Measurements from ENCODE around the gene F13A1. TPM values are rescaled to one million over a fixed set of nuclear protein-coding genes. Genes with fewer than 3 reads are reported as not detected.

The F13A1 gene
- total and polyA plus RNA-seq, 2 of the 8 experiments (the other 6 are each of a cell fraction or from before 2014, with no cell fraction given): 0.57 to 1.5 TPM

- H3K36me3 ChIP-seq (ENCODE audit: control insufficient read depth in 2 of 4, insufficient read depth in 4 of 4, low read length in 3 of 4): no peaks in the 10 kb centered on the region
- H2BK12ac ChIP-seq (ENCODE audit: low read depth, low read length): no peak overlapping the region
- H3K27me3 ChIP-seq (replicated peaks in 1 of 4; ENCODE audit: control insufficient read depth in 3 of 4, extremely low read depth in 1 of 4, insufficient read depth in 3 of 4, low read length in 3 of 4): no peaks in the 10 kb centered on the region; a peak in 1 of 7 replicates
- ChIA-PET POLR2A (ENCODE audit: partially characterized antibody) (interaction anchor here (1.2 kb wide), 1 partner anchor 111 kb away, joined by 3 read pairs; no protein-coding TSS in a partner anchor), CTCF (ENCODE audit: partially characterized antibody) (interaction anchor here (0.7 to 1.9 kb wide), 4 partner anchors 13 to 371 kb away, joined by 3 to 4 read pairs (median 4); no protein-coding TSS in a partner anchor)
- H3K79me2 ChIP-seq (ENCODE audit: control insufficient read depth in 1 of 2, insufficient read depth in 2 of 2, low read length in 2 of 2): no peaks in the 10 kb centered on the region
- H2BK5ac ChIP-seq (ENCODE audit: low read depth, low read length): no peak overlapping the region
- TF ChIP-seq CHD2 (IDR thresholded peaks at IDR 0.05; ENCODE audit: low read length) (no peak), SP2 (IDR thresholded peaks at IDR 0.05; ENCODE audit: low read length) (no peak), NANOG (IDR thresholded peaks at IDR 0.05; ENCODE audit: insufficient read depth, low read depth, low read length, poor library complexity, severe bottlenecking) (no peak)
- no peaks in the 10 kb centered on the region; a peak in 1 of 7 replicates for H3K4me1 ChIP-seq (replicated peaks in 1 of 4; ENCODE audit: control insufficient read depth in 3 of 4, insufficient read depth in 4 of 4, low read length in 3 of 4)
- 0 out of 2 replicates have a peak, but pooled peaks cover 2% of the 10 kb centered on the region for H3K23me2 ChIP-seq (ENCODE audit: low read depth, low read length)
- no peak overlapping the region for H3K4ac ChIP-seq (replicated peaks; ENCODE audit: insufficient read length, low read depth, low read length)
- no peak overlapping the region for H2BK20ac ChIP-seq (ENCODE audit: low read length)
- H4K91ac ChIP-seq (replicated peaks; ENCODE audit: insufficient read length, low read length): no peak overlapping the region
- H3K18ac ChIP-seq (ENCODE audit: extremely low read depth, low read length): no peak overlapping the region
- no peak overlapping the region for H4K8ac ChIP-seq (ENCODE audit: extremely low read depth, insufficient read depth, low read length)
- H3K4me3 ChIP-seq (ENCODE audit: extremely low read depth in 1 of 4, insufficient read depth in 2 of 4, low read depth in 3 of 4, low read length in 4 of 4): no peak overlapping the region
- H3K27ac ChIP-seq (ENCODE audit: low read depth, low read length): no peak overlapping the region
- no peak overlapping the region for H2AFZ ChIP-seq (ENCODE audit: low read length)
- no peak overlapping the region for H4K5ac ChIP-seq (ENCODE audit: insufficient read length, low read depth, low read length)
- H3K23ac ChIP-seq (ENCODE audit: insufficient read length): no peak overlapping the region
- no peaks in the 10 kb centered on the region for H3K79me1 ChIP-seq (ENCODE audit: low read depth, low read length)
- H4K20me1 ChIP-seq (replicated peaks in 1 of 2; ENCODE audit: control insufficient read depth in 1 of 2, insufficient read depth in 2 of 2, low read length in 2 of 2): no peaks in the 10 kb centered on the region
- no peak overlapping the region for H2BK120ac ChIP-seq (replicated peaks; ENCODE audit: low read depth, low read length)
- no peak overlapping the region for H3K4me2 ChIP-seq (ENCODE audit: insufficient read depth in 1 of 2, low read depth in 2 of 2, low read length in 2 of 2)
- H3K9ac ChIP-seq (replicated peaks in 1 of 4; ENCODE audit: extremely low read depth in 1 of 4, low read depth in 3 of 4, low read length in 3 of 4): no peak overlapping the region
- no peak overlapping the region for H3K56ac ChIP-seq (replicated peaks; ENCODE audit: insufficient read length, low read depth, low read length)
- no peak overlapping the region for H2AK5ac ChIP-seq (ENCODE audit: low read depth, low read length)
- FAIRE-seq (no peak), DNase-seq (ENCODE audit: low read depth in 1 of 2, low spot score in 2 of 2) (no peak)
- no peaks in the 10 kb centered on the region for H3K9me3 ChIP-seq (ENCODE audit: insufficient read depth in 2 of 2, low read depth in 1 of 2, low read length in 1 of 2)
- no peak overlapping the region for H3K14ac ChIP-seq (ENCODE audit: insufficient read length)
- no peak overlapping the region for H2BK15ac ChIP-seq (ENCODE audit: low read length)
Measured at GRCh38 chr6:6176127-6176526, 144.3 kb downstream of the F13A1 start.

All from H1 (cell line).